ENCODE results near the gene HIBADH. TPM values are rescaled to one million over a fixed set of nuclear protein-coding genes. Genes with fewer than 3 reads are reported as not detected.

The HIBADH gene
- total RNA-seq, 2 experiments from 2014 or later, result 19.2 to 24.0 TPM

GRCh38 chr7:27688056-27688455 is 25.4 kb upstream of the HIBADH start:
- peaks cover 11% of the 10 kb centered on the region for H3K4me1 ChIP-seq (ENCODE audit: insufficient read depth, low read length, poor library complexity, severe bottlenecking)
- no peak overlapping the region for H3K27ac ChIP-seq (ENCODE audit: low read depth, low read length, poor library complexity, severe bottlenecking)
- H3K4me3 ChIP-seq (ENCODE audit: low read depth, low read length, poor library complexity, severe bottlenecking), result no peak overlapping the region
- TF ChIP-seq EZH2phosphoT487 (IDR thresholded peaks at IDR 0.05; ENCODE audit: borderline replicate concordance, low read depth, low read length), result no peak
- TF ChIP-seq CTCF (conservative IDR thresholded peaks at IDR 0.05; ENCODE audit: low read length), result no peak
- no peak for DNase-seq (ENCODE audit: low spot score)
- CTCF ChIA-PET (ENCODE audit: unreplicated experiment), result interaction anchor here (0.6 kb wide), 1 partner anchor 53 kb away, joined by 6 read pairs; no protein-coding TSS in a partner anchor
- H3K4me2 ChIP-seq (ENCODE audit: low read length), result no peak overlapping the region
- no peaks in the 10 kb centered on the region for H3K9me2 ChIP-seq (ENCODE audit: insufficient read depth, low read length)
- no peaks in the 10 kb centered on the region for H4K20me1 ChIP-seq (ENCODE audit: insufficient read depth, low read length)
- intact Hi-C loops (cut with micrococcal nuclease; ENCODE audit: unreplicated experiment), result no loop called here
- no TSS peak for BruUV-seq (replicated peaks)
- H3K36me3 ChIP-seq (ENCODE audit: insufficient read depth, low read length), result no peaks in the 10 kb centered on the region
- no peaks in the 10 kb centered on the region for H3K9me3 ChIP-seq (ENCODE audit: low read length)
- POLR2A ChIA-PET, result no interaction called here
- no peak overlapping the region for H2AFZ ChIP-seq (ENCODE audit: low read length)
- H3K79me2 ChIP-seq (ENCODE audit: insufficient read depth, low read depth, low read length), result no peaks in the 10 kb centered on the region

DNA sequence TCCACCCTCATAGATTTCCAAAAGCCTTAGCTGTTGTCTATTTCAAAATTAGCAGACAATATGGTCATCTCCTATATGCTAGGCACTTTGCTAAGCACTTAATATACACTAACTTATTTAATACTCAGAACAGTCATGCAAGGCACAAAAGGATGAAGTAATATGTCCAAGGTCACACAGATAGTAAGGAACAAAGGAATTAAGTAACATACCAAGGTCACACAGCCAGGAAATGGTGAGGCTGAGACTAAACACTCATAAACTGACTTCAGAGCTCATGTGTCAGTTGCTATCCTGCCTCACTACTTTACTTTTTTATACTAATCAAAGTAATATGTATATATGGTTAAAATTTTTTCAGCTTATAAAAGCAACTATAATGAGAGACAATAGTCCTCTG is 23.6 kb upstream of the HIBADH start:
- H3K4me2 ChIP-seq (ENCODE audit: low read length), result no peak overlapping the region
- no peak for DNase-seq (ENCODE audit: low spot score)
- no peaks in the 10 kb centered on the region for H3K79me2 ChIP-seq (ENCODE audit: insufficient read depth, low read depth, low read length)
- H3K27ac ChIP-seq (ENCODE audit: low read depth, low read length, poor library complexity, severe bottlenecking), result no peak overlapping the region
- H3K4me3 ChIP-seq (ENCODE audit: low read depth, low read length, poor library complexity, severe bottlenecking), result no peak overlapping the region
- no peaks in the 10 kb centered on the region for H3K36me3 ChIP-seq (ENCODE audit: insufficient read depth, low read length)
- H2AFZ ChIP-seq (ENCODE audit: low read length), result no peak overlapping the region
- ChIA-PET CTCF (ENCODE audit: unreplicated experiment) (no interaction called here), POLR2A (no interaction called here)
- no TSS peak for BruUV-seq (replicated peaks)
- TF ChIP-seq EZH2phosphoT487 (IDR thresholded peaks at IDR 0.05; ENCODE audit: borderline replicate concordance, low read depth, low read length) (no peak), CTCF (conservative IDR thresholded peaks at IDR 0.05; ENCODE audit: low read length) (no peak)
- no peaks in the 10 kb centered on the region for H3K9me2 ChIP-seq (ENCODE audit: insufficient read depth, low read length)
- H3K9me3 ChIP-seq (ENCODE audit: low read length), result no peaks in the 10 kb centered on the region
- intact Hi-C loops (cut with micrococcal nuclease; ENCODE audit: unreplicated experiment), result no loop called here
- H4K20me1 ChIP-seq (ENCODE audit: insufficient read depth, low read length), result no peaks in the 10 kb centered on the region
- peaks cover 11% of the 10 kb centered on the region for H3K4me1 ChIP-seq (ENCODE audit: insufficient read depth, low read length, poor library complexity, severe bottlenecking)

GRCh38 chr7:27685893-27686292 is 23.2 kb upstream of the HIBADH start:
- no peak for DNase-seq (ENCODE audit: low spot score)
- no peaks in the 10 kb centered on the region for H3K9me2 ChIP-seq (ENCODE audit: insufficient read depth, low read length)
- intact Hi-C loops (cut with micrococcal nuclease; ENCODE audit: unreplicated experiment), result no loop called here
- no peaks in the 10 kb centered on the region for H3K9me3 ChIP-seq (ENCODE audit: low read length)
- TF ChIP-seq CTCF (conservative IDR thresholded peaks at IDR 0.05; ENCODE audit: low read length), result no peak
- no peak for TF ChIP-seq EZH2phosphoT487 (IDR thresholded peaks at IDR 0.05; ENCODE audit: borderline replicate concordance, low read depth, low read length)
- ChIA-PET CTCF (ENCODE audit: unreplicated experiment) (no interaction called here), POLR2A (no interaction called here)
- H3K4me1 ChIP-seq (ENCODE audit: insufficient read depth, low read length, poor library complexity, severe bottlenecking), result peaks cover 11% of the 10 kb centered on the region
- H2AFZ ChIP-seq (ENCODE audit: low read length), result no peak overlapping the region
- H3K4me2 ChIP-seq (ENCODE audit: low read length), result no peak overlapping the region
- no peak overlapping the region for H3K27ac ChIP-seq (ENCODE audit: low read depth, low read length, poor library complexity, severe bottlenecking)
- no peaks in the 10 kb centered on the region for H4K20me1 ChIP-seq (ENCODE audit: insufficient read depth, low read length)
- H3K79me2 ChIP-seq (ENCODE audit: insufficient read depth, low read depth, low read length), result no peaks in the 10 kb centered on the region
- no peak overlapping the region for H3K4me3 ChIP-seq (ENCODE audit: low read depth, low read length, poor library complexity, severe bottlenecking)
- no TSS peak for BruUV-seq (replicated peaks)
- H3K36me3 ChIP-seq (ENCODE audit: insufficient read depth, low read length), result no peaks in the 10 kb centered on the region
